Measurements from ENCODE around the gene OR2T8.

Gene OR2T8, protein sequence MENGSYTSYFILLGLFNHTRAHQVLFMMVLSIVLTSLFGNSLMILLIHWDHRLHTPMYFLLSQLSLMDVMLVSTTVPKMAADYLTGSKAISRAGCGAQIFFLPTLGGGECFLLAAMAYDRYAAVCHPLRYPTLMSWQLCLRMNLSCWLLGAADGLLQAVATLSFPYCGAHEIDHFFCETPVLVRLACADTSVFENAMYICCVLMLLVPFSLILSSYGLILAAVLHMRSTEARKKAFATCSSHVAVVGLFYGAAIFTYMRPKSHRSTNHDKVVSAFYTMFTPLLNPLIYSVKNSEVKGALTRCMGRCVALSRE

DNA sequence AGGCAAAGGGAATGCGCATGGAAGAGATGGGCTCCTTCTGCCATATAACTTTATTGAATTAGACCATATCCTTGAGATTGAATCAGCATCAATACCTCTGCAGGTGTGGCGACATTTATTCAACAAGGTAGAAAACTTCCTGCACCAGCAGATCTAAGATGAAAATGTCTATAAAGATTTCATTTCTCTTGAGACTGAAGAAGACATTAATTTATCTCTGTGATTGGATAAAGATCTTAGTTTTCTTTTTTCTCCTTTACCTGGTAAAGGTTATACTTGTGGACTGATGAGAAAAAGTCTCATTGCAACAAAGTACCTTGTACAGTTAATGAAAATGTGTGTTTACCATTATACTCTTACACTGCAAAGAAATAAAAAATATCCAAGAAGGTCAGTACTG is at the start of gene OR2T8:
Gene OR2T8, plus strand, starts transcription at position 301 of the 400 bp plus-strand sequence. CDS start 766 bp downstream, outside the sequence.
- Histone ChIP-seq H3K27ac (ENCODE audit: low read length) (no peak within 1 kb of the TSS), H3K4me2 (ENCODE audit: low read depth, low read length) (no peak within 1 kb of the TSS), H3K4me3 (ENCODE audit: low read length) (no peak within 1 kb of the TSS), H3K79me2 (ENCODE audit: low read length) (no peaks in the 10 kb centered on the region), H3K9me3 (replicated peaks; ENCODE audit: insufficient read depth, low read length) (no peaks in the 10 kb centered on the region), H4K20me1 (ENCODE audit: insufficient read depth, low read length) (no peaks in the 10 kb centered on the region), H2AFZ (ENCODE audit: low read length) (no peak within 1 kb of the TSS), H3K9me2 (replicated peaks; ENCODE audit: insufficient read depth, low read length) (no peaks in the 10 kb centered on the region), H3K4me1 (ENCODE audit: low read length) (no peaks in the 10 kb centered on the region), H3F3A (ENCODE audit: insufficient read depth, low read length) (no peaks in the 10 kb centered on the region), H3K27me3 (replicated peaks; ENCODE audit: insufficient read depth, low read length) (no peaks in the 10 kb centered on the region), H3K9ac (ENCODE audit: low read length) (no peak within 1 kb of the TSS), H3K36me3 (replicated peaks; ENCODE audit: insufficient read depth, low read length) (no peaks in the 10 kb centered on the region)
- no peak for DNase-seq
- TF ChIP-seq EZH2 (optimal IDR thresholded peaks at IDR 0.05; ENCODE audit: low read depth, low read length) (no peak), EZH2phosphoT487 (IDR thresholded peaks at IDR 0.05; ENCODE audit: low read length) (no peak)
- TF ChIP-seq, protein P1, sequence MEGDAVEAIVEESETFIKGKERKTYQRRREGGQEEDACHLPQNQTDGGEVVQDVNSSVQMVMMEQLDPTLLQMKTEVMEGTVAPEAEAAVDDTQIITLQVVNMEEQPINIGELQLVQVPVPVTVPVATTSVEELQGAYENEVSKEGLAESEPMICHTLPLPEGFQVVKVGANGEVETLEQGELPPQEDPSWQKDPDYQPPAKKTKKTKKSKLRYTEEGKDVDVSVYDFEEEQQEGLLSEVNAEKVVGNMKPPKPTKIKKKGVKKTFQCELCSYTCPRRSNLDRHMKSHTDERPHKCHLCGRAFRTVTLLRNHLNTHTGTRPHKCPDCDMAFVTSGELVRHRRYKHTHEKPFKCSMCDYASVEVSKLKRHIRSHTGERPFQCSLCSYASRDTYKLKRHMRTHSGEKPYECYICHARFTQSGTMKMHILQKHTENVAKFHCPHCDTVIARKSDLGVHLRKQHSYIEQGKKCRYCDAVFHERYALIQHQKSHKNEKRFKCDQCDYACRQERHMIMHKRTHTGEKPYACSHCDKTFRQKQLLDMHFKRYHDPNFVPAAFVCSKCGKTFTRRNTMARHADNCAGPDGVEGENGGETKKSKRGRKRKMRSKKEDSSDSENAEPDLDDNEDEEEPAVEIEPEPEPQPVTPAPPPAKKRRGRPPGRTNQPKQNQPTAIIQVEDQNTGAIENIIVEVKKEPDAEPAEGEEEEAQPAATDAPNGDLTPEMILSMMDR (IDR thresholded peaks at IDR 0.05; ENCODE audit: low read length) = no peak

DNA sequence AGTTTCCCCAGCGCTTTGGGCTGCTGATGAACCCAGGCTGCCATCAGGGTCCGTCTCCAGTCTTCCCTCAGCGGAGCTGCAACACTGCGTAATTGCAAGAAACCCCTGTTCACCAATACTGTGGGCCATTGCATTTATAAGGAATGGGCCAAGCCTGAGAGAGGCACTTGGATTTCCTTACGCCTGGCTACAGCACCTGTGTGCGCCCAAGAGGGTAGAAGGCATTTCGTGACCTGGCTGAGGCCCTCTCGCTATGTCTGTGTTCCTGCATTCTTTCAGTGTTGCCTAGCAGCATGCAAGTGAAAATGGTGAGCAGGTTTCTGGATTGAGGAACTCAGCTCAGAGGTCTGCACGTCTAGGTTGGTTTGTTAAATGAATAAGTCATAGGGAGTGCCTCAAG is 36.7 kb upstream of the OR2T8 start:
- Histone ChIP-seq H3K27me3 (replicated peaks; ENCODE audit: insufficient read depth, low read length) (no peaks in the 10 kb centered on the region), H3K79me2 (ENCODE audit: low read length) (no peaks in the 10 kb centered on the region), H3K27ac (ENCODE audit: low read length) (no peak overlapping the region), H3K9me2 (replicated peaks; ENCODE audit: insufficient read depth, low read length) (no peaks in the 10 kb centered on the region), H3K4me1 (ENCODE audit: low read length) (no peaks in the 10 kb centered on the region), H3F3A (ENCODE audit: insufficient read depth, low read length) (no peaks in the 10 kb centered on the region), H3K9me3 (replicated peaks; ENCODE audit: insufficient read depth, low read length) (no peaks in the 10 kb centered on the region), H3K4me2 (ENCODE audit: low read depth, low read length) (no peak overlapping the region), H4K20me1 (ENCODE audit: insufficient read depth, low read length) (no peaks in the 10 kb centered on the region), H3K4me3 (ENCODE audit: low read length) (no peak overlapping the region), H3K36me3 (replicated peaks; ENCODE audit: insufficient read depth, low read length) (no peaks in the 10 kb centered on the region), H2AFZ (ENCODE audit: low read length) (no peak overlapping the region), H3K9ac (ENCODE audit: low read length) (no peak overlapping the region)
- no peak for DNase-seq
- TF ChIP-seq EZH2 (optimal IDR thresholded peaks at IDR 0.05; ENCODE audit: low read depth, low read length) = no peak
- TF ChIP-seq, protein P1 (IDR thresholded peaks at IDR 0.05; ENCODE audit: low read length) = no peak
- no peak for TF ChIP-seq EZH2phosphoT487 (IDR thresholded peaks at IDR 0.05; ENCODE audit: low read length)

DNA sequence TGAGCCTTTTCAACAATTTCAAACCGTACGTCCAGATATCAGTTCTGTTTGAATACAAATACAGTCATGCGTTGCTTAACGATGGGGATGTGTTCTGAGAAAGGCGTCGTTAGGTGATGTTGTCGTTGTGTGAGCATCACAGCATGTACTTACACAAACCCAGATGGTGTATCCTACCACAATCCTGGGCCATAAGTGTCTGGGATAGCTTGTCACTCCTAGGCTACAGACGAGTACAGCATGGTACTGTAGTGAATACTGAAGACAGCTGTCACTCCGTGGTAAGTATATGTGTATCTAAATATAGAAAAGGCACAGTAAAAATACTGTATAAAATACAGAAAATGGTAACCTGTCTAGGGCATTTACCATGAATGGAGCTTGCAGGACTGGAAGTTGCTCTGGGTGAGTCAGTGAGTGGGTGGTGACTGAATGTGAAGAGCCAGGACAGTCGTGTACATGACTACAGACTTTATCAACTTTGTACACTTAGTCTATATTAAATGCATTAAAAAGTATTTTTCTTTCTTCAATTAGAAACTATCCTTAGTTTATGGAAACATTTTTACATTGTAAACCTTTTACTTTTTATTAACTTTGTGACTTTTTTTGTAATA is 35.1 kb upstream of the OR2T8 start:
- Histone ChIP-seq H4K20me1 (ENCODE audit: insufficient read depth, low read length) (no peaks in the 10 kb centered on the region), H3K27ac (ENCODE audit: low read length) (no peak overlapping the region), H3K36me3 (replicated peaks; ENCODE audit: insufficient read depth, low read length) (no peaks in the 10 kb centered on the region), H3K9ac (ENCODE audit: low read length) (no peak overlapping the region), H3K9me2 (replicated peaks; ENCODE audit: insufficient read depth, low read length) (no peaks in the 10 kb centered on the region), H3K79me2 (ENCODE audit: low read length) (no peaks in the 10 kb centered on the region), H3K4me1 (ENCODE audit: low read length) (no peaks in the 10 kb centered on the region), H3K27me3 (replicated peaks; ENCODE audit: insufficient read depth, low read length) (no peaks in the 10 kb centered on the region), H2AFZ (ENCODE audit: low read length) (no peak overlapping the region), H3K4me2 (ENCODE audit: low read depth, low read length) (no peak overlapping the region), H3F3A (ENCODE audit: insufficient read depth, low read length) (no peaks in the 10 kb centered on the region), H3K4me3 (ENCODE audit: low read length) (no peak overlapping the region), H3K9me3 (replicated peaks; ENCODE audit: insufficient read depth, low read length) (no peaks in the 10 kb centered on the region)
- TF ChIP-seq, protein P1 (IDR thresholded peaks at IDR 0.05; ENCODE audit: low read length) = no peak
- no peak for TF ChIP-seq EZH2 (optimal IDR thresholded peaks at IDR 0.05; ENCODE audit: low read depth, low read length)
- no peak for DNase-seq
